Chondrocyte (in vitro differentiated cells): ENCODE data around the gene KCNAB3. TPM values are rescaled to one million over a fixed set of nuclear protein-coding genes. Genes with fewer than 3 reads are reported as not detected.
A peak's percentile ranks its signal among the peaks of the same experiment; 100 is the strongest.

ENCODE experiments used
- DNase-seq: peaks from one replicate; pipeline ENCODE4 v3.0.0; 2021; ENCODE audit warnings: mixed read lengths, low spot score
- H3K27ac Mint-ChIP-seq: one replicate; pipeline ENCODE4 v1.8.0; 2021; ENCODE audit warnings: mild to moderate bottlenecking, moderate library complexity, mixed read lengths; ENCODE audit not compliant: unreplicated experiment
- H3K27me3 Mint-ChIP-seq: 2 replicates; pipeline ENCODE4 v1.8.0; 2021; ENCODE audit warnings: low read depth, mixed read lengths
- H3K36me3 Mint-ChIP-seq: 2 replicates; pipeline ENCODE4 v1.8.0; 2021; ENCODE audit warnings: low read depth, mixed read lengths
- H3K4me1 Mint-ChIP-seq: 2 replicates; pipeline ENCODE4 v1.8.0; 2021; ENCODE audit warnings: low read depth, mild to moderate bottlenecking, mixed read lengths
- H3K4me3 Mint-ChIP-seq: one replicate; pipeline ENCODE4 v1.8.0; 2021; ENCODE audit warnings: mild to moderate bottlenecking, moderate library complexity, mixed read lengths; ENCODE audit not compliant: unreplicated experiment
- H3K9me3 Mint-ChIP-seq: 2 replicates; pipeline ENCODE4 v1.8.0; 2021; ENCODE audit warnings: low read depth, mixed read lengths
- CTCF ChIP-seq: fragments of 200-600 bp; sonication (generic); IDR thresholded peaks from 2 replicates; pipeline ENCODE4 v1.5.0; 2021; ENCODE audit warnings: antibody characterized with exemption, mild to moderate bottlenecking, moderate library complexity
- total RNA-seq: library from RNA; stranded (reverse); gene quantifications from 3 replicates; pipeline ENCODE4 v1.2.1, GENCODE V29; 2021

Gene KCNAB3
- total RNA-seq, 1 donor from 2014 or later, result 2.3 TPM

GRCh38 chr17:7912927-7913524 is 16.6 kb downstream of the KCNAB3 start:
- Mint-ChIP-seq H3K36me3 (peaks cover 29% of the 10 kb centered on the region), H3K27ac (peak overlapping the region; percentile 29), H3K4me3 (no peak overlapping the region), H3K4me1 (peaks cover 19% of the 10 kb centered on the region), H3K9me3 (no peaks in the 10 kb centered on the region), H3K27me3 (no peaks in the 10 kb centered on the region)
- peak; percentile 78 for TF ChIP-seq CTCF
- DNase-seq, result no peak

- Mint-ChIP-seq H3K9me3 (no peaks in the 10 kb centered on the region), H3K27me3 (no peaks in the 10 kb centered on the region), H3K36me3 (peaks cover 40% of the 10 kb centered on the region), H3K4me3 (no peak overlapping the region), H3K27ac (peak overlapping the region; percentile 20), H3K4me1 (peaks cover 11% of the 10 kb centered on the region)
- DNase-seq, result no peak
- TF ChIP-seq CTCF, result no peak
Observed at GRCh38 chr17:7911116-7911515, 18.5 kb downstream of the KCNAB3 start.

- Mint-ChIP-seq H3K36me3 (peaks cover 43% of the 10 kb centered on the region), H3K9me3 (no peaks in the 10 kb centered on the region), H3K4me1 (peaks cover 11% of the 10 kb centered on the region), H3K27me3 (no peaks in the 10 kb centered on the region), H3K4me3 (no peak overlapping the region), H3K27ac (no peak overlapping the region)
- DNase-seq, result no peak
- no peak for TF ChIP-seq CTCF
Observed at GRCh38 chr17:7910711-7911110, 18.9 kb downstream of the KCNAB3 start.

- peaks cover 46% of the 10 kb centered on the region for H3K36me3 Mint-ChIP-seq
- H3K27ac Mint-ChIP-seq, result no peak overlapping the region
- H3K4me1 Mint-ChIP-seq, result peaks cover 7% of the 10 kb centered on the region
- DNase-seq, result no peak
- H3K9me3 Mint-ChIP-seq, result no peaks in the 10 kb centered on the region
- H3K27me3 Mint-ChIP-seq, result no peaks in the 10 kb centered on the region
- TF ChIP-seq CTCF, result no peak
- H3K4me3 Mint-ChIP-seq, result no peak overlapping the region
Observed at GRCh38 chr17:7910281-7910680, 19.4 kb downstream of the KCNAB3 start.

- peaks cover 55% of the 10 kb centered on the region for H3K36me3 Mint-ChIP-seq
- no peaks in the 10 kb centered on the region for H3K9me3 Mint-ChIP-seq
- no peak for TF ChIP-seq CTCF
- no peak for DNase-seq
- no peak overlapping the region for H3K4me3 Mint-ChIP-seq
- no peak overlapping the region for H3K27ac Mint-ChIP-seq
- no peaks in the 10 kb centered on the region for H3K4me1 Mint-ChIP-seq
- no peaks in the 10 kb centered on the region for H3K27me3 Mint-ChIP-seq
Observed at GRCh38 chr17:7909089-7909488, 20.6 kb downstream of the KCNAB3 start.
